ENCODE results near the gene ALPK3.

ALPK3 gene

DNA sequence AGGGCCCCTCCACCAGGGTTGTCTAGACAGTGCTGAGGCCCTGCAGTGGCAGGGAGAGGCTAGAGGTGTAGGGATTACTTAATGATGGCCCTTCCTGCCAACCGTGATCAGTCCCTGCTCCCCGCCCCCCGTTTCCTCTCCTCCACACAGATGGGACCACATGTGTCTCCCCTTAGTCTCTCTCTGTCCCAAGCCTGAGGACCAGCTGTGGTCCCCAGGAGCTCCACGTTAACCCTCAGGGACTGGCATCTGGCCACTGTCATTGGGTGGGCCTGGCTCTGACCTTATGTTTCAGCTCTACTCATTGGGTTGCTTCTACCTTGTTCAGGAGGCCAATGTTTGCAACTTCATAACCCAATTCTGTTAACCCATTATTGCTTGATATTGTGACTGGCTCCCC, 6.0 kb upstream of the ALPK3 start:
- no peaks in the 10 kb centered on the region for H3K4me1 ChIP-seq (ENCODE audit: control insufficient read depth in 1 of 2, insufficient read depth in 2 of 2, low read length in 2 of 2)
- no peaks in the 10 kb centered on the region for H3K9me3 ChIP-seq (ENCODE audit: control insufficient read depth in 1 of 2, low read length in 2 of 2)
- no peak overlapping the region for H3K9ac ChIP-seq (ENCODE audit: low read depth in 1 of 2, low read length in 2 of 2)
- H3K27ac ChIP-seq (ENCODE audit: low read depth, low read length), result no peak overlapping the region
- no peaks in the 10 kb centered on the region for H3K36me3 ChIP-seq (ENCODE audit: control insufficient read depth in 1 of 2, insufficient read depth in 2 of 2, low read length in 2 of 2)
- H3K4me3 ChIP-seq (ENCODE audit: low read depth in 1 of 2, low read length in 2 of 2), result no peak overlapping the region
- no peaks in the 10 kb centered on the region for H3K27me3 ChIP-seq (ENCODE audit: control insufficient read depth in 1 of 2, insufficient read depth in 2 of 2, low read length in 2 of 2)

DNA sequence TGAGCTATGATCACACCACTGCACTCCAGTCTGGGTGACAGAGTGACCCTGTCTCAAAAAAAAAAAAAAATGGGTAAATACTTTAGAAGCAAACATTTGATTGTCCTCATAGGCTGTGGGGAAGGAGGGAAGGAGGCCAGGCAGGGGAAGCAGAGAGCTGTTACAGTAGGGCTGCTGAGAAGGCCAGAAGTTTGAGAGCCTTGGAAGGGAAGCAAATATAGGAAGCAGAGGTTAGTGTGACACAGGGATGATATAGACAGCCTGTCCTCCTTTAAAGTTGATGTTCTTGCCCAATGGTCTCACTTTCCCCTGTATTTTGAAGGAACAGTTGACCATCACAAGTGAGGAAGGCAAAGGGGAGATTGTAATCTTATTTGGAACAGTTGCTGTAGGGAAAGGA, 5.3 kb upstream of the ALPK3 start:
- Histone ChIP-seq H3K9me3 (ENCODE audit: control insufficient read depth in 1 of 2, low read length in 2 of 2) (no peaks in the 10 kb centered on the region), H3K9ac (ENCODE audit: low read depth in 1 of 2, low read length in 2 of 2) (no peak overlapping the region), H3K4me1 (ENCODE audit: control insufficient read depth in 1 of 2, insufficient read depth in 2 of 2, low read length in 2 of 2) (no peaks in the 10 kb centered on the region), H3K4me3 (ENCODE audit: low read depth in 1 of 2, low read length in 2 of 2) (no peak overlapping the region), H3K36me3 (ENCODE audit: control insufficient read depth in 1 of 2, insufficient read depth in 2 of 2, low read length in 2 of 2) (no peaks in the 10 kb centered on the region), H3K27ac (ENCODE audit: low read depth, low read length) (no peak overlapping the region), H3K27me3 (ENCODE audit: control insufficient read depth in 1 of 2, insufficient read depth in 2 of 2, low read length in 2 of 2) (peaks cover 0 to 4% of the 10 kb centered on the region in 2 donors)

DNA sequence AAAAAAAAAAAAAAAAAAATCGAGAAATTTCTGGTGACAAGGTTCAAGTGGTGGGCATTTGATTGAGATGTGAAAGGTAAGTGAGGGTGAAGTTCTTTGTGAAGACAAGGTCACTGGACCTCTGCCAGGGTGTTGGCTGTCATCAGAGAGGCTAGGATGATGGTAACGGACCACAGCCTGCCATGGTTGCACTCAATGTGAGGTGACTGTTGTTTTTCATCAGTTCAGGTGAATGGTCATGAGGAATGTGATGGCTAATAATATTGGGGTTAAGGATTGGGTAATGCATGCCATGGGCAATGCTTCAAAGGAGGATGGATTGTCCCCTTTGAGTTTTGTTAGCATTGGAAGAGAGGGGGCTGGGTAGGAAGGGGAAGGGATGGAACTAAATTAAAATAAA, 4.3 kb upstream of the ALPK3 start:
- no peak overlapping the region for H3K27ac ChIP-seq (ENCODE audit: low read depth, low read length)
- no peak overlapping the region for H3K9ac ChIP-seq (ENCODE audit: low read depth in 1 of 2, low read length in 2 of 2)
- H3K4me3 ChIP-seq (ENCODE audit: low read depth in 1 of 2, low read length in 2 of 2), result no peak overlapping the region
- peaks cover 0 to 4% of the 10 kb centered on the region in 2 donors for H3K27me3 ChIP-seq (ENCODE audit: control insufficient read depth in 1 of 2, insufficient read depth in 2 of 2, low read length in 2 of 2)
- no peaks in the 10 kb centered on the region for H3K9me3 ChIP-seq (ENCODE audit: control insufficient read depth in 1 of 2, low read length in 2 of 2)
- no peaks in the 10 kb centered on the region for H3K36me3 ChIP-seq (ENCODE audit: control insufficient read depth in 1 of 2, insufficient read depth in 2 of 2, low read length in 2 of 2)
- H3K4me1 ChIP-seq (ENCODE audit: control insufficient read depth in 1 of 2, insufficient read depth in 2 of 2, low read length in 2 of 2), result no peaks in the 10 kb centered on the region

DNA sequence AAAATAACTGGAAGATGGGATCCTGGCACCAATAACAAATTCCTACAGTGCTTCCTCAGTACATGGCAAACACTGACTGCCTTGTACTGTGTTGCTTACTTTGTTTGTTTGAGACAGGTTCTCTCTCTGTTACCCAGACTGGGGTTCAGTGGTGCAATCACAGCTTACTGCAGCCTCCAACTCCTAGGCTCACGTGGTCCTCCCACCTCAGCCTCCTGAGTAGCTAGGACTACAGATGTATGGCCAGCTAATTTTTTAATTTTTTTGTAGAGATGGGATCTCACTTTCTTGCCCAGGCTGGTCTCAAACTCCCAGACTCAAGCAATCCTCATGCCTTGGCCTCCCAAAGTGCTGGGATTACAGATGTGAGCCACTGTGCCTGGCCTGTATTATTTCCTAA, 3.7 kb upstream of the ALPK3 start:
- Histone ChIP-seq H3K27ac (ENCODE audit: low read depth, low read length) (no peak overlapping the region), H3K4me3 (ENCODE audit: low read depth in 1 of 2, low read length in 2 of 2) (no peak overlapping the region), H3K9me3 (ENCODE audit: control insufficient read depth in 1 of 2, low read length in 2 of 2) (no peaks in the 10 kb centered on the region), H3K4me1 (ENCODE audit: control insufficient read depth in 1 of 2, insufficient read depth in 2 of 2, low read length in 2 of 2) (no peaks in the 10 kb centered on the region), H3K27me3 (ENCODE audit: control insufficient read depth in 1 of 2, insufficient read depth in 2 of 2, low read length in 2 of 2) (peaks cover 0 to 4% of the 10 kb centered on the region in 2 donors), H3K36me3 (ENCODE audit: control insufficient read depth in 1 of 2, insufficient read depth in 2 of 2, low read length in 2 of 2) (no peaks in the 10 kb centered on the region), H3K9ac (ENCODE audit: low read depth in 1 of 2, low read length in 2 of 2) (no peak overlapping the region)

DNA sequence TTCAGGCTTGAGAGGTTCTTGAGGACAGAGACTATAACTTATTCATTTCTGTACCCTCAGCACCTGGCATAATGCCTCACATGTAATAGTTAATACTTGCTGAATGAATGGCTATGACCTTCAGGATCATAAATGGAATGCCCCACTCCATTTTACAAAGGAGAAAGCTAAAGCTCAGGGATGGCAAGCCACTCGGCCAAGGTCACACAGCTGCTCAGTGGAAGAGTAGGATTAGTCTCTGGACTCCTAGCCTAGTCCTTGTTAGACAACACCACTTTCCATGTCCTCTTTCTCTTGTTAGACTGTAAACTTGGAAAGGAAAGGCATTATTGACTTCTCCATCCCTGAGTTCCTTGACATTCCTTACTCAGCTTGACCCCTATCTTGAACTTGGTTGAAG, 3.2 kb upstream of the ALPK3 start:
- Histone ChIP-seq H3K9me3 (ENCODE audit: control insufficient read depth in 1 of 2, low read length in 2 of 2) (no peaks in the 10 kb centered on the region), H3K4me1 (ENCODE audit: control insufficient read depth in 1 of 2, insufficient read depth in 2 of 2, low read length in 2 of 2) (peaks cover 0 to 3% of the 10 kb centered on the region in 2 donors), H3K9ac (ENCODE audit: low read depth in 1 of 2, low read length in 2 of 2) (no peak overlapping the region), H3K27ac (ENCODE audit: low read depth, low read length) (no peak overlapping the region), H3K27me3 (ENCODE audit: control insufficient read depth in 1 of 2, insufficient read depth in 2 of 2, low read length in 2 of 2) (peaks cover 0 to 4% of the 10 kb centered on the region in 2 donors), H3K36me3 (ENCODE audit: control insufficient read depth in 1 of 2, insufficient read depth in 2 of 2, low read length in 2 of 2) (no peaks in the 10 kb centered on the region), H3K4me3 (ENCODE audit: low read depth in 1 of 2, low read length in 2 of 2) (no peak overlapping the region)

DNA sequence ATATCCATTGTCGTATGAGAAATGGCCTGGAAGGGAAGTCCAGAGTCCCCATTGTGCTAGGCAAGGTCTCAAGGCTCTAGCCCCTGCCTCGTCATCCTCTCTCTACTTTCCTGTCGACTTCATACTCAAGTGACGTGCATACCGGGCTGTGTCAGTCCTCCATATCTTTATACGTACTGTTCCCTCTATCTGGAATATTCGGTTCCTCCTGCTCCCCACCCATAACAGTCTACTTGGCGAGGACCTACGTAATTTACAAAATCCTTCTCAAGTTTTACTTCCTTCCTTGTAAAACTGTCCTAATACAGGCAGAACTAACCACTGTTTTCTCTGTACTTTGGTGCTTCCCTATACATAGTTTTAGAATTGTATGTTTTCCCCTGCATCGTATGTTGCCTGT, 2.2 kb upstream of the ALPK3 start:
- no peaks in the 10 kb centered on the region for H3K36me3 ChIP-seq (ENCODE audit: control insufficient read depth in 1 of 2, insufficient read depth in 2 of 2, low read length in 2 of 2)
- peaks cover 0 to 4% of the 10 kb centered on the region in 2 donors for H3K27me3 ChIP-seq (ENCODE audit: control insufficient read depth in 1 of 2, insufficient read depth in 2 of 2, low read length in 2 of 2)
- H3K4me1 ChIP-seq (ENCODE audit: control insufficient read depth in 1 of 2, insufficient read depth in 2 of 2, low read length in 2 of 2), result peaks cover 0 to 5% of the 10 kb centered on the region in 2 donors
- no peaks in the 10 kb centered on the region for H3K9me3 ChIP-seq (ENCODE audit: control insufficient read depth in 1 of 2, low read length in 2 of 2)
- H3K27ac ChIP-seq (ENCODE audit: low read depth, low read length), result no peak overlapping the region
- no peak overlapping the region for H3K9ac ChIP-seq (ENCODE audit: low read depth in 1 of 2, low read length in 2 of 2)
- no peak overlapping the region for H3K4me3 ChIP-seq (ENCODE audit: low read depth in 1 of 2, low read length in 2 of 2)

DNA sequence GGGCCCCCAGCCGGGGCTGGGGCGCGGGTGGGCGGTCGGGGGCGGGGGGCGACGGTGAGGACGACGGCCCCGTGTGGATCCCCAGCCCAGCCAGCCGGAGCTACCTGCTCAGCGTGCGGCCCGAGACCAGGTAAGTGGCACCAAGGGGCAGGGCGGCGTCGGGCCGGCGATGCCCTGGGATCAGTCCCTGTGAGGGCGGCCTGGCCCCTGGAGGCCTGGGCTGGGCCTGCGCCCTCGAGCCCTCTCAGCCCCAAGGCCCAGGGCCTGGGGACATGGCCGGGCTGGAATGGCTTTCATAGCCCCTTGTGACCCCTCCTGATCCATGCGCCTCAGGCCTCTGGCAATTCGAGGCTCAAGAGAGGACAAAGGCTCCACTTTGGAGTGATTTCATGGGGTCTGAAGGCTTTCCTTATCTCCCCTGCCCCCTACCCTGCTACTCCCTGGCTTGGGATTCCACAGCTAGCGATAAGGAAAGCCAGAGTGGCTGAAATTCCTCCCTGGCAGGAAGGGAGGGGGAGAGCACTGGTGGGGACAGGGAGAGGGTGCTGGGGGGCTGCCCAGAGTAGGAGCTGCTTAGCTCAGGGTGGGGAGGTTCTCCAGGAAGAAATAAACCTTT, 418 bp downstream of the ALPK3 start:
- no peaks in the 10 kb centered on the region for H3K36me3 ChIP-seq (ENCODE audit: control insufficient read depth in 1 of 2, insufficient read depth in 2 of 2, low read length in 2 of 2)
- H3K9ac ChIP-seq (ENCODE audit: low read depth in 1 of 2, low read length in 2 of 2), result no peak overlapping the region
- H3K4me1 ChIP-seq (ENCODE audit: control insufficient read depth in 1 of 2, insufficient read depth in 2 of 2, low read length in 2 of 2), result peaks cover 0 to 5% of the 10 kb centered on the region in 2 donors
- H3K27ac ChIP-seq (ENCODE audit: low read depth, low read length), result peak overlapping the region; percentile 77
- H3K9me3 ChIP-seq (ENCODE audit: control insufficient read depth in 1 of 2, low read length in 2 of 2), result no peaks in the 10 kb centered on the region
- H3K4me3 ChIP-seq (ENCODE audit: low read depth in 1 of 2, low read length in 2 of 2), result peak overlapping the region in 1 of 2 donors; percentile 21
- H3K27me3 ChIP-seq (ENCODE audit: control insufficient read depth in 1 of 2, insufficient read depth in 2 of 2, low read length in 2 of 2), result peaks cover 0 to 4% of the 10 kb centered on the region in 2 donors

DNA sequence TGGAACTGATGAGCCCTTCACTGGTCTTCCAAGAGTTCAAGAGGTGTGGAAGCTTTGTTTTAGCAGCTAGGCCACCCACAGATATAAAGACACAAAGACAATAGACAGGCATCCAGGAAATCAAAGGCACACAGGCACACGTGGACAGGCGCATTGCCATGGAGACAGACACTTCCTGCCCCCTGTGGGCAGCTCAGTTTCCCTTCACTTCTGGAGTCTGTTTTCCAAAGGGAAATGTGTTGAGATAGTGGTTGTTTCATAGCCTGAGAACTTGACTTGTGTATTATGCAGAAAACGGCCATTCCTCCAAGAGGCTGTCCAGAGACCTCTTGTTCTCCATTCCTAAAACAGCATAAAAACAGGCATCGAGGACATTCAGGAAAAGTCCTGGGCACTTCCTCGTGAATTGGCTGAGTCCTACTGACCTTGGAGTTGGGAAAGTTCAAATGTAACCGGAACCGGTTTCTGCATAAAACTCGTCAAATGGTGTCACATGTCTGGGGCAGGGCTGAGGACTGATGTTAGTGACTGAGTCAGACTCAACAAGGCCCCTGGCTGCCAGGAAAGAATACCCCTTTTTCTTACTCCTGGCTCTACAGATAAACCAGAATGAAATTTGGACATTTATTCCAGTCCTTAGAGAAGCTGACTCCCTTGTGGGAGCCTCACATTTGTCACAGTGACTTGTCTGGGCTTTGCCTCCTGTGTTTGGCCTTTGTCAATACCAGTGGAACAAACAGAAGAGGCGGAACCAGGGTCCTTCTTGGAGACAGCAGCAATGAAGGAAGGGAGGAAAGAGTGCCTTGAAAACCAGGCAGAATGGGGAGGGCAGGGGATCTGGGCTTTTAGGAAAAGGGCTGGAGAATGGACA, 1.3 kb downstream of the ALPK3 start:
- no peak overlapping the region for H3K9ac ChIP-seq (ENCODE audit: low read depth in 1 of 2, low read length in 2 of 2)
- H3K9me3 ChIP-seq (ENCODE audit: control insufficient read depth in 1 of 2, low read length in 2 of 2), result no peaks in the 10 kb centered on the region
- H3K36me3 ChIP-seq (ENCODE audit: control insufficient read depth in 1 of 2, insufficient read depth in 2 of 2, low read length in 2 of 2), result no peaks in the 10 kb centered on the region
- H3K4me3 ChIP-seq (ENCODE audit: low read depth in 1 of 2, low read length in 2 of 2), result no peak overlapping the region
- H3K27me3 ChIP-seq (ENCODE audit: control insufficient read depth in 1 of 2, insufficient read depth in 2 of 2, low read length in 2 of 2), result peaks cover 0 to 4% of the 10 kb centered on the region in 2 donors
- peak overlapping the region; percentile 2 for H3K27ac ChIP-seq (ENCODE audit: low read depth, low read length)
- H3K4me1 ChIP-seq (ENCODE audit: control insufficient read depth in 1 of 2, insufficient read depth in 2 of 2, low read length in 2 of 2), result peaks cover 0 to 11% of the 10 kb centered on the region in 2 donors

DNA sequence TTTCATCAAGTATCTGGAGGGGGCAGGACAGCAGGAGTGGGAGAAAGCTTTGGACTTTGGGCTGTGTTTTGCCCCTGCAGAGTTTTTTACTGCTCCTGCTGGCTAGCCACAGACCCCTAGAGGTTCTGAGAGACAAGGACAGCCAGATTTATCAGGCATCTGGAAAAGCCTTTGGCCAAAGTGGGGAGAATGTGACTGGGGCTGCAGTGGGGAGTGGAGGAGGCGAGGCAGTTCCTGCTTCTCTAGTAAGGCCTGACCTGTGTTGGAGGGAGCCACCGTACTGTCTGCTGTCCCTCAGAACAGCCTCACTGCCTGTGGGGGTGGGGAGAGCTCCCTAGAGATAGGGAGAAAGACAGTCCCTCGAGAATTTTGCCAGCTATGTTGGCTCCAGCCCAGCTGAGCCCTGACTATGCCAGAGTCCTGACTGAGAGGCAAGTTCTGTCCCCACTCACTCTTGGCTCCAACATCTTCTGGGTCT, 2.2 kb downstream of the ALPK3 start:
- Histone ChIP-seq H3K27me3 (ENCODE audit: control insufficient read depth in 1 of 2, insufficient read depth in 2 of 2, low read length in 2 of 2) (peaks cover 0 to 4% of the 10 kb centered on the region in 2 donors), H3K9ac (ENCODE audit: low read depth in 1 of 2, low read length in 2 of 2) (no peak overlapping the region), H3K36me3 (ENCODE audit: control insufficient read depth in 1 of 2, insufficient read depth in 2 of 2, low read length in 2 of 2) (no peaks in the 10 kb centered on the region), H3K4me3 (ENCODE audit: low read depth in 1 of 2, low read length in 2 of 2) (no peak overlapping the region), H3K9me3 (ENCODE audit: control insufficient read depth in 1 of 2, low read length in 2 of 2) (no peaks in the 10 kb centered on the region), H3K27ac (ENCODE audit: low read depth, low read length) (no peak overlapping the region), H3K4me1 (ENCODE audit: control insufficient read depth in 1 of 2, insufficient read depth in 2 of 2, low read length in 2 of 2) (peaks cover 0 to 15% of the 10 kb centered on the region in 2 donors)

DNA sequence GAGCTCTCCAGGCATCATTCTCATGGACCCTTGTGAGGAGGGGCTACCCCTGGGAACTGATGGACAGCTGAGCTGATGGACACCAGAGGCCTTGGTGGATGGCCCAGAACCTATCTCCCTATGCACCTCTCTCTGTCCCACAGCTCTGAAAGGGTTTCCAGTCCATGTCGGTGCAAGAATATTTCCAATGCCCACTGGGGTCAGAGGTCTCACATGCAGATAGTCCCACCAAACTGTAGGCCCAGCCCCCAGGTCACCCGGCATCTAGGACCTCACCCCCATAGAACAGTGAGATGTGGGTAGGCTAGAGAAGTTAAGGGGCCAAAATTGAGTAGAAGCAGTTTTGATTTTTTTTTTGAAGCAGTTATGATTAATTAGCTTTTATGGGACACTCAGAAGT, 2.6 kb downstream of the ALPK3 start:
- Histone ChIP-seq H3K27me3 (ENCODE audit: control insufficient read depth in 1 of 2, insufficient read depth in 2 of 2, low read length in 2 of 2) (peaks cover 0 to 4% of the 10 kb centered on the region in 2 donors), H3K9me3 (ENCODE audit: control insufficient read depth in 1 of 2, low read length in 2 of 2) (no peaks in the 10 kb centered on the region), H3K36me3 (ENCODE audit: control insufficient read depth in 1 of 2, insufficient read depth in 2 of 2, low read length in 2 of 2) (no peaks in the 10 kb centered on the region), H3K9ac (ENCODE audit: low read depth in 1 of 2, low read length in 2 of 2) (no peak overlapping the region), H3K27ac (ENCODE audit: low read depth, low read length) (no peak overlapping the region), H3K4me3 (ENCODE audit: low read depth in 1 of 2, low read length in 2 of 2) (no peak overlapping the region), H3K4me1 (ENCODE audit: control insufficient read depth in 1 of 2, insufficient read depth in 2 of 2, low read length in 2 of 2) (peaks cover 0 to 15% of the 10 kb centered on the region in 2 donors)
